ENCODE measurements around the gene IQCH. TPM values are rescaled to one million over a fixed set of nuclear protein-coding genes. Genes with fewer than 3 reads are reported as not detected.

The IQCH gene
- total and polyA plus RNA-seq, 2 experiments from 2014 or later: 1.7 to 4.6 TPM

- TF ChIP-seq CTCF (conservative IDR thresholded peaks at IDR 0.05; ENCODE audit: low read depth in 2 of 2) (no peak), STAT1 (IDR thresholded peaks at IDR 0.05; ENCODE audit: unreplicated experiment) (no peak), ZNF114 (CRISPR knock-in tag; IDR thresholded peaks at IDR 0.05) (no peak), NANOG (IDR thresholded peaks at IDR 0.05; ENCODE audit: borderline replicate concordance) (no peak), EZH2 (IDR thresholded peaks at IDR 0.05; ENCODE audit: low read depth, unreplicated experiment) (no peak)
Observed at GRCh38 chr15:67366904-67367303, 112.3 kb downstream of the IQCH start (continued).

- no peaks in the 10 kb centered on the region for H3K36me3 ChIP-seq (ENCODE audit: insufficient read depth)
- no peak overlapping the region for H3K4me2 ChIP-seq
- H2AFZ ChIP-seq: no peak overlapping the region
- H4K20me1 ChIP-seq (replicated peaks; ENCODE audit: insufficient read depth): no peaks in the 10 kb centered on the region
- Mint-ChIP-seq H3K27ac (no peak overlapping the region), H3K36me3 (ENCODE audit: low read depth) (no peaks in the 10 kb centered on the region), H3K4me3 (no peak overlapping the region), H3K4me1 (peaks cover 13% of the 10 kb centered on the region), H3K9me3 (no peaks in the 10 kb centered on the region), H3K27me3 (ENCODE audit: insufficient read depth, low read depth, poor library complexity) (peaks cover 4% of the 10 kb centered on the region)
- H3K27ac ChIP-seq (ENCODE audit: low read depth): no peak overlapping the region
- H3F3A ChIP-seq (replicated peaks; ENCODE audit: low read depth): no peaks in the 10 kb centered on the region
- no peaks in the 10 kb centered on the region for H3K79me2 ChIP-seq (replicated peaks; ENCODE audit: insufficient read depth)
- no peaks in the 10 kb centered on the region for H3K9me2 ChIP-seq (ENCODE audit: insufficient read depth)
- TF ChIP-seq JUNB (IDR thresholded peaks at IDR 0.05; ENCODE audit: unreplicated experiment): no peak
- no peak for TF ChIP-seq NANOG (IDR thresholded peaks at IDR 0.05; ENCODE audit: borderline replicate concordance)
- no peak for TF ChIP-seq ETS1 (IDR thresholded peaks at IDR 0.05)
- no peak for TF ChIP-seq ZNF114 (CRISPR knock-in tag; IDR thresholded peaks at IDR 0.05)
- TF ChIP-seq EZH2 (IDR thresholded peaks at IDR 0.05; ENCODE audit: low read depth, unreplicated experiment): no peak
- TF ChIP-seq EZH2phosphoT487 (IDR thresholded peaks at IDR 0.05; ENCODE audit: unreplicated experiment): no peak
- TF ChIP-seq POLR2AphosphoS5 (IDR thresholded peaks at IDR 0.05; ENCODE audit: low read depth): no peak
- no peak for TF ChIP-seq CTCF (conservative IDR thresholded peaks at IDR 0.05; ENCODE audit: low read depth in 2 of 2)
- no peak for TF ChIP-seq ZNF462 (CRISPR knock-in tag; IDR thresholded peaks at IDR 0.05)
- DNase-seq (ENCODE audit: low spot score): no peak
- H3K27me3 ChIP-seq (ENCODE audit: insufficient read depth): no peaks in the 10 kb centered on the region
- no peak overlapping the region for H3K4me3 ChIP-seq
- H3K4me1 ChIP-seq (ENCODE audit: insufficient read depth): peaks cover 13% of the 10 kb centered on the region
- ATAC-seq: no peak
Observed at GRCh38 chr15:67369359-67369998, 114.9 kb downstream of the IQCH start.
